Erythroblast (primary cell): Measurements from ENCODE around the gene CDKN1A.
A peak's percentile ranks its signal among the peaks of the same experiment; 100 is the strongest.

Source experiments
- DNase-seq, 2 experiments: peaks; one replicate each; lab custom pipeline; 2025; lab: John Stamatoyannopoulos, UW
- GATA1 ChIP-seq: IDR thresholded peaks from 2 replicates; pipeline ENCODE4 v1.6.1; 2011; ENCODE audit warnings: low read depth, mild to moderate bottlenecking, control low read depth, low read length, moderate library complexity
- POLR2A ChIP-seq: IDR thresholded peaks from 2 replicates; pipeline ENCODE4 v1.6.1; 2011; ENCODE audit warnings: mild to moderate bottlenecking, low read length

Gene CDKN1A

DNA sequence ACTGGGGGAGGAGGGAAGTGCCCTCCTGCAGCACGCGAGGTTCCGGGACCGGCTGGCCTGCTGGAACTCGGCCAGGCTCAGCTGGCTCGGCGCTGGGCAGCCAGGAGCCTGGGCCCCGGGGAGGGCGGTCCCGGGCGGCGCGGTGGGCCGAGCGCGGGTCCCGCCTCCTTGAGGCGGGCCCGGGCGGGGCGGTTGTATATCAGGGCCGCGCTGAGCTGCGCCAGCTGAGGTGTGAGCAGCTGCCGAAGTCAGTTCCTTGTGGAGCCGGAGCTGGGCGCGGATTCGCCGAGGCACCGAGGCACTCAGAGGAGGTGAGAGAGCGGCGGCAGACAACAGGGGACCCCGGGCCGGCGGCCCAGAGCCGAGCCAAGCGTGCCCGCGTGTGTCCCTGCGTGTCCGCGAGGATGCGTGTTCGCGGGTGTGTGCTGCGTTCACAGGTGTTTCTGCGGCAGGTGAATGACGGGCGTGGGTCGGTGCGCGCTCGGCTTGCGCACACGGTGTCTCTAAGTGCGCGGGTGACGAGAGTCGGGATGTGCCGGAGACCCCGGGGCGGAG is at the start of gene CDKN1A:
CDKN1A (plus strand) TSS at position 227 of the 555 bp plus-strand sequence. CDS start 5,388 bp downstream, outside the sequence.
- peak; percentile 74 to 89 for DNase-seq
- TF ChIP-seq POLR2A, result peak; percentile 78
- no peak for TF ChIP-seq GATA1

DNA sequence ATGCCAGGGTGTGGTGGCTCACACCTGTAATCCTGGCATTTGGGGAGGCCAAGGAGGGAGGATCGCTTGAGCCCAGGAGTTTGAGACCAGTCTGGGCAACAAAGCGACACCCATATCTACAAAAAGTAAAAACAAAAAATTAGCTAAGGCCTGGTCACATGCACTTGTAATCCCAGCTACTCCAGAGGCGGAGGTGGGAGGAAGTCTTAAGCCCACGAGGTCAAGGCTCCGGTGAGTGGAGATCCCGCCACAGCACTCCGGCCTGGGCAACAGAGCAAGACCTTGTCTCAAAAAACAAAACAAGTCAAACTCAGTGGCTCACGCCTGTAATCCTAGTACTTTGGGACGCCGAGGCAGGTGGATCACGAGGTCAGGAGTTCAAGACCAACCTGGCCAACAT is 48.7 kb upstream of the CDKN1A start:
- DNase-seq, result no peak
- no peak for TF ChIP-seq GATA1
- TF ChIP-seq POLR2A, result no peak

DNA sequence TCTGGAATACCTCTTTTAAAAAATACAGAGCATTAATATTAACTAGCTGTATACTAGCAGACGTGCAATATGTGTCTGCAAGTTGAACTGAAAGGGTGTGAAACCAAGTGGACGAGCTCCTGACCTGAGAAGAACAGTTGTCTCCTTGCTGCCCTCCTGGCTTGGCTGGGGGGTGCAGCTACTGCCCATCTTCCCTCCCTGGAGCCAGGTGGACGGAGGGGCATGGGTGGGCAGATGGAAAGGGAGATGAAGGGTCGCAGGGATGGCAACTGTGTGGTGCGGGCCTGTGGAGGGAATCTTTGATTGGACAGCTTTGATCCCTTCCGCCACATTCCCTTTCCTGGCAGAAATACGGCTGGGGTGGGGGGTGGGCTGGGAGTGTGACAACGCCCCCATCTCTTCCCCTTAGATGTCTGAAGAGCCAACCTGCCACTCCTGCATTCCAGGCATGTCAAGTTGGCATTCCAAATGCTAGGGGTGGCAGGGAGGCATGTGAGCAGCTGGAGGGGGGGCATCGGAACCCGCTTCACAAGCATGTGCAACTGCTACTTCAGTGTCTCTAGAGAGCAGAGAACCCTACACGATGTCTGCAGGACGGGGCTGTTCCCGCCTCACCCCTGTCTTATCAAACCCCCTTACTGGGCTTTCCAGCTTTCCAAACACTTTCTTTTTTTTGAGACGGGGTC is 47.0 kb upstream of the CDKN1A start:
- DNase-seq, result no peak
- TF ChIP-seq POLR2A, result no peak
- TF ChIP-seq GATA1, result no peak

DNA sequence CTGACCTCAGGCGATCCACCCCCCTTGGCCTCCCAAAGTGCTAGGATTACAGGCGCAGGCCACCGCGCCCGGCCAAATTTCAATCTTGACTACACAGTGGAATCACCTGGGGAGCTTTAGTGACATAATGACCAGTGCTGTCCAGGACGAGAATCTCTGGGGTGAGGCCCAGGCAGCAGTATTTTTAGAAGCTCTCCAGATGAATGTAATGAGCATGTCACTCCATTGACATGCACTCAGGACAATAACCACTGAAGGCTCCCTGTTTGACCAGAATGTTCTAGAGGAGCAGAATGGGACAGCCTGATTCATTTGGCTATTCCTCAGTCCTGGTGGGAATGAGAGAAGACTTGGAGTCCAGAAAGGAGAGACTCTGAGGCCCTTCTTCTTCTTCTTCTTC is 45.1 kb upstream of the CDKN1A start:
- no peak for DNase-seq
- TF ChIP-seq POLR2A, result no peak
- TF ChIP-seq GATA1, result no peak

DNA sequence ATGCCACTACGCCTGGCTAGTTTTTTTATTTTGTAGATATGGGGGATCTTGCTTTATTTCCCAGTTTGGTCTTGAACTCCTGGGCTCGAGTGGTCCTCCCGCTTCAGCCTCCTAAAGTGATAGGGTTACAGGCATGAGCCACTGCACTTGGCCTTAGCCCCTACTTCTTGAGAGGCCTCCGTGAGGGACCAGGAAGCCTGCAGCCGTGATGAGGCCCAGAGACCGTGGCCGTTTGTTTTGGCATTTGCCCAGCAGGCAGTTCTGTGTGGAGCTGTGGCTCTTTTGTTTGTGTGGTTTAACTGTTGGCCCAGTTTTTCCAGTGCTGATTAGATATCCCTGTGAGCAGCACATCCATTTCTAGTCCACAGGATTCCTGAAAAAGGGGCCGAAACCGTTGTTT is 44.6 kb upstream of the CDKN1A start:
- TF ChIP-seq GATA1 (no peak), POLR2A (no peak)
- no peak for DNase-seq

DNA sequence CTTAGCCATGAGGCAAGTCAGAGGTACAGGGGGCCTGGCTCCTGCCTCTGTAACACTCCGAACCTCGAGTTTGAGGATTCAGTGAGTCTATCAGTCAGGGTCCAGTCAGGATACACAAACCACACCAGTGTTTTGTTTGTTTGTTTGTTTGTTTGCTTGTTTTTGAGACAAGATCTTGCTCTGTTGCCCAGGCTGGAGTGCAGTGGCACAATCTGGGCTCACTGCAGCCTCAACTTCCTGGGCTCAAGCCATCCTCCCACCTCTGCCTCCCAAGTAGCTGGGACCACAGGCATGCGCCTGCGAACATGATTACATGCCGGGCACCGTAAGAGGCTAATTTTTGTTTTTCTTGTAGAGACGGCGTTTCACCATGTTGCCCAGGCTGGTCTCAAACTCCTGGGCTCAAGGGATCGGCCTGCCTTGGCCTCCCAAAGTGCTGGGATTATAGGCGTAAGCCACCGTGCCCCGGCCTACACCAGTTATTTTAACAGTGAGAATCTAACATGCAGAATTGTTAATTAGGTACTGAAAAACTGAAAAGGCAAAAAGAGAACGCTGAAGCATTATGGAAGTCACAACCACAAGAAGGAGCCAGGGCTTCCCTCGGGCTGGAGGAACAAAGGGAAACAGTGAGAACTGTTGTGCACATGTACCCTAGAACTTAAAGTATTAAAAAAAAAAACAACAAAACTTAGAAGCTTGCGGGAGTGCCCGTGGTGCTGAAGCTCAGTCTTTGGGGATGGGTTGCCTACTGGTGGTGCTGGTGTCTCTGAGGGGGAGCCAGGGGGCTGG is 44.0 kb upstream of the CDKN1A start:
- no peak for DNase-seq
- TF ChIP-seq POLR2A (no peak), GATA1 (no peak)

DNA sequence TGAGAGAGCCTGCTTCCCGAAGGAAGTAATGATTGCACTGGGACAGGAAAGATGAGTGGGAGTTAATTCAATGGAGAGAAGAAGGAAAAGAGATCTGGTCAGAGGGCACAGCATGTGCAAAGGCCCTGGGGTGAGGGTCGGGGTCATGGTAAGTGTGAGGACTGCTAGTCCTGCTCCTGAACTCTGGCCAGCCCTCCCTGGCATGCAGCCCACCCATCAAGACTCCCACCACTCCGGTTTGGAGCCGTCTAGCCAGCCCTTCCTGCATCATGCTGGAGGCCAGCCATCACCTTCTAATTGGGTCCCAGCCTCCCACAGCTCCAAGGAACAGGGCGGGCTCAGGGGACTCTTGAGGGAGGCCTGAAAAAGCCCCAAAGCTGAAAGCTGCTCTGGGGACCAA is 42.2 kb upstream of the CDKN1A start:
- TF ChIP-seq POLR2A (no peak), GATA1 (no peak)
- no peak for DNase-seq

DNA sequence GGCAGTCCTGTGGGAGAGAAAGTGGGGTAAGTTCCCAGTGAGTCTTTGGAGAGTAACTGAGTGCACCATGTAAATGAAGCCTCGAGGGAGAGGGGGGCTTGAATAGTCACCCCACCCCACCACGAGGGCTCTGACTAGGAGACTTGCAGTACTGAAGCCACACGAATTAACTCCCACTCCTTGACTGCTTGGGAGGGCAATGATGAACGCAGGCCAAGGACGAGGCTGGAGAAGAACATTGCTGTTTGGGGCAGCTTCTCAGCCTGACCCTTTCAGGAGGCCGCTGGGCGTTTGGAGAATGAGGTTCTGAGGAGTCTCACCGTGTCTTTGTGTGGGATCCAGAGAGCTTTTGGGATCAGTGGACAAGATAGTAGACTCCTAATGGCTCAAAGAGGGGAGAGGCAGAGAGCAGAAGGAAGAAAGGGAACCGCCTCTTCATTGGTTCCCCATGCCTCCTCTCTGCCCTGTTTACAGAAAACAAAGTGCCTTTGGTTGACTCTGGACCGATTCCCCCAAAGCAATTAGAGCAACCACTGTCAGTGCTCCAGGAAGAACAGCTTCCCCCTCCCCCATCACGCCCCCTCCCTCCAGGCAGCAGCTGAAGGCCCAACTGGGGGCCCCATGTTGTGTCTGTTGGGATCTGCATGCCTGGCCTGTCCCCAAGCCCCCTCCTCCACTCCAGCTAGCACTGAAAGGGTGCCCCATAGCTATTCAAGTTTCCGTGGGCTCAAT is 41.7 kb upstream of the CDKN1A start:
- DNase-seq, result no peak
- TF ChIP-seq POLR2A (no peak), GATA1 (no peak)

DNA sequence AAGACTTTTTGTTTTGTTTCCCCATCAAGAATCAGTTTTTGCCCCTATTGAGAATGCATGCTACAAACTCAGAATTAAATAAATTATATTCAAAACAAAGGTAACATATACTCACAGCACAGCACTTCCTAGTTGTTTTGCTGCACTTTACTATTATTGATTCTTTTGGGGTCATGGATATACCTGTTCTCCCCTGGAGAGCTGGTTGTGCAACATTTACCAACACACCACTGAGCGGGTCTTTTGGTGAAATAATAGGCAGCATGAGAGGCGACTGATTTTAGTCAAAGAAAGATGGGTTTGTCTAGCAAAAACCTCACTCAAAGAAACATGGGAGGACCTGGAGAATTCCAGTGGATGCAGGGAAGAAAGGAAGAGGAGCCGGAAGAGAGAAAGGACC is 39.9 kb upstream of the CDKN1A start:
- TF ChIP-seq GATA1 (no peak), POLR2A (no peak)
- DNase-seq, result no peak

DNA sequence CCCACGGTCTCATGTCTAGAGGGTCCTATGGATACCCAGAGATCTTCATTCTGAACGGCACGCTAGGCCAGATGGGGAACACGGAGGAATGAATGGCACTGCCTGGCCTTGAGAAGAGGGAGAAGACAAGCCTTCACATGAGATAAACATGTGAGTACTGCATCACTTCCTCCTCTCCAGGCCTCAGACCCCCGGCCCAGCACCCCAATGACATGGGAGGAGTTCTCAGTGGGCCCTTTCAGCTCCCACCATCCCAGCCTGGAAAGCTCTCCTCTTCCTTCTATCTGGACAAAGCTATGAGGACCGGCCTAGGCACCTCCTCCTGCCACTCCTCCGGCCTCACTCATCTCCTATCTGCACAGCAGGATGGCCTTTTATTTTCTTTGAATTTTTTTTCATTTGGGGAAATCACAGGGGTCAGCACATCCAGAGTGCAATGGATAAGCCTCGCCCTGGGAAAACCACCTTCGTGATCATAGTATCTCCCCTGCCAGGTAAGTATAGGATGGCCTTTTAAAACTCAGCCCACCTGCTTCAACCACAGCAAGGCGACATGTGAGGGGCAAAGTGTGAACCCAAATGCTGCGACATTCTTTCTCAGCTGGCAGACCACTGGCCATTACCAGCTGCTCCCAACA is 39.2 kb upstream of the CDKN1A start:
- DNase-seq, result no peak
- TF ChIP-seq POLR2A, result no peak
- TF ChIP-seq GATA1, result no peak

DNA sequence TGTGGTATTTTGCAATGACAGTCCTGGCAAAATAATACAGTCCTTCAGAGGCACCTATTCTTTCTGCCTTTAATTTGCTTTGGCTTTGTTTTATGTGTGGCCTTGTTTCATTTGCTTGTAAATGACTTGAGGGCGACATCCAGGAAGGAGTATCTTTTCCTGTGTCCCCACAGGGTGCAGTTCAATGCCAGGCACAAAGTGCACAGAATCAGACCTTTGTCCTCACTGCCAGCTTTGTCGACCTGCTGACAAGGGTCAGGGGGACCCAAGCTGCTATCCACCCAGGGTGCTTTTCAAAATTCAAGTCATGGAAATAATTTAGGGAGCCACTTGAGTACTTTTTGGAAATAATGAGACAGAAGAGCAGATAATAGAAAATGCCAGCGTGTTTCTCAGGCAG is 37.0 kb upstream of the CDKN1A start:
- DNase-seq, result no peak
- TF ChIP-seq GATA1 (no peak), POLR2A (no peak)

DNA sequence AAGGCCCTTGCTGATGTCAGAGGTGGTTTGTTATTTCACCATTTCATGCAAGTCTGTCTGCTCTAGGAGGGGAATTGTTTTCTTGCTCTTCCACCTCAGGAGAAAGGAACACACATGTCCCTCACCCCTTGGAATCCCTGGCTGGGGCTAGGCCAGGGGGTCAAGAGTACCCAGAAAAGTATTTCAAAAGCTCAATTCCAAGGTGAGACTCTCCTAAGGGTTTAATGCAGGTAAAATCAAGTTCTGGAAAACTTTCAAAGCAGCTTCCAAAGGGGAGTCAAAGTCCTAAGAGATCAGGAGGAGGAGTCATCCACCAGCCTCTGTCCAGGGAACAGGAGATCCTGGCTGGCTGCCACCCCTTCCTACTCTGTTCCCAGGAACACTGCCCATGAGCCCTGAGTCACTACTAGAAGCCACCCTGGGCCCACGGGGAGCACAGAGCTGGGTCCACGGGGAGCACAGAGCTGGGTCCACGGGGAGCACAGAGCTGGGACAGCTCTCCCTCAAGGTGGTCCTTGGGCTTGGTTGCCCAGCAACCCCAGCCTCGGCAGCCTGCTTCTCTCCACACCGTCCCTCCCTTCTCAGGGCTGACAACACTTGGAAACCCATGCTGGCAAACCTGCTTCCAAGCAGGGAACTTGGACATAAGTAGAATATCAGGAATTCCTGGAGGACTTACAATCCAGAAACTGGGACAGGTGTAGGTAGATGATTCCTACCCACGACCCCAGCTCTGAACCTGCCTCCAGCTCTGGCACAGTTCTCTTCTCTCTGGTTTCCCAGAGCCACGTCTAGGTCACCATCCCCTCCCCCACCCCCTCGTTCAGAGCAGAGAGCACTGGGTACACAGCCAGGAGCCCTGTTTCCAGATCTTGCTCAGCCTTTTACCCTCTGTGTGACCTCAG is 35.3 kb upstream of the CDKN1A start:
- no peak for DNase-seq
- TF ChIP-seq GATA1 (no peak), POLR2A (no peak)
